ENCODE data around the gene SMYD3.

- TF ChIP-seq CTCF (IDR thresholded peaks at IDR 0.05; ENCODE audit: insufficient read depth, low read length) (no peak), REST (IDR thresholded peaks at IDR 0.05; ENCODE audit: insufficient replicate concordance, low read depth) (no peak), POLR2AphosphoS5 (IDR thresholded peaks at IDR 0.05; ENCODE audit: low read depth) (no peak)
These were observed 415.6 kb downstream of the SMYD3 start for GRCh38 chr1:246091477-246091876.
